Activated T-cell treated with anti-CD3 and anti-CD28 coated beads, Interleukin-2, amount 50 U/mL, for 4 hours (primary cell): ENCODE data around the gene PLA2G4E. TPM values are rescaled to one million over a fixed set of nuclear protein-coding genes. Genes with fewer than 3 reads are reported as not detected.

Experiments used
- ATAC-seq, 2 donors: fragments of 200-7000 bp; cut with Tn5 transposase; one replicate each; pipeline ENCODE4 v1.10.0; 2021
- DNase-seq: peaks from one replicate; pipeline ENCODE4 v3.0.0-alpha.2; 2020
- H3K27me3 Mint-ChIP-seq: one replicate; pipeline ENCODE4 v1.8.0; 2021; ENCODE audit warnings: low read depth, mixed read lengths
- H3K36me3 Mint-ChIP-seq: one replicate; pipeline ENCODE4 v1.8.0; 2022; ENCODE audit warnings: mixed read lengths; ENCODE audit not compliant: insufficient read depth
- H3K4me1 Mint-ChIP-seq: one replicate; pipeline ENCODE4 v1.8.0; 2021; ENCODE audit warnings: low read depth, mixed read lengths
- H3K4me3 Mint-ChIP-seq: one replicate; pipeline ENCODE4 v1.8.0; 2021; ENCODE audit warnings: mild to moderate bottlenecking, moderate library complexity, mixed read lengths
- H3K9me3 Mint-ChIP-seq: one replicate; pipeline ENCODE4 v1.8.0; 2021; ENCODE audit warnings: mixed read lengths
- total RNA-seq, 3 donors: library from RNA; stranded (reverse); gene quantifications; one replicate each; pipeline ENCODE4 v1.2.1, GENCODE V29; 2021

PLA2G4E gene
- total RNA-seq, 3 donors from 2014 or later, result not detected

DNA sequence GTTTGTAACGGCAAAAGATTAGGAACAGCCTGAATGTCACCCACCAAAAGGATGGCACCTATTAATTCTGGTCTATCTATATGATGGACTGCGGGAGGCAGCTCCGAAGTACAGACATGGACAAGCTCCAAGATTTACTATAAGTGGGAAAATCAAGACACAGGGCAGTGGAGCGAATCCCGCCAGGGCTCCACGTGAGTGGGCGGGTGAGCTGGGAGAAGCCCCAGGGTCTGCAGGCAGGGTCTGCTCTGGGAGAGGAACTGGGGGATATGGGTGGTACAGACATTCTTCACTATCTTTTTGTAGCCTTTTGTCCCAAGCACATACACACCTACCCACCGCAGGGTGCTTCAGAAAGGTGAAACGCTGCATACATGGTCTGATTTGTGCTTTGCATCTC is 88.7 kb downstream of the PLA2G4E start:
- peaks cover 10% of the 10 kb centered on the region for H3K36me3 Mint-ChIP-seq
- DNase-seq, result no peak
- H3K27me3 Mint-ChIP-seq, result no peaks in the 10 kb centered on the region
- no peak overlapping the region for H3K4me3 Mint-ChIP-seq
- H3K4me1 Mint-ChIP-seq, result peaks cover 63% of the 10 kb centered on the region
- peaks cover 4% of the 10 kb centered on the region for H3K9me3 Mint-ChIP-seq
- ATAC-seq, result no peak

Other genes with a start within 250 kb of the PLA2G4E start
- gene MAPKBP1, start 246.6 kb downstream of the PLA2G4E start, total RNA-seq, result 10 to 100 TPM; 21.9 to 23.3 (median 22.5) TPM
- gene JMJD7, start 192.9 kb downstream of the PLA2G4E start, total RNA-seq, result 10 to 100 TPM in 1 of 3 donors, 1 to 10 TPM in 2; 8.4 to 11.7 (median 8.8) TPM
- gene PLA2G4B, start 182.2 kb downstream of the PLA2G4E start, total RNA-seq, result 1 to 10 TPM; 3.6 to 5.5 (median 4.9) TPM
- under 1 TPM; 0.16 to 0.69 (median 0.46) TPM for gene SPTBN5, start 127.0 kb downstream of the PLA2G4E start, total RNA-seq
- 10 to 100 TPM; 25.7 to 33.8 (median 27.6) TPM for gene EHD4, start 48.5 kb downstream of the PLA2G4E start, total RNA-seq
- gene PLA2G4D, start 73.5 kb upstream of the PLA2G4E start, total RNA-seq, result not detected
- gene PLA2G4F, start 135.6 kb upstream of the PLA2G4E start, total RNA-seq, result under 1 TPM in 1 of 3 donors, not detected in 2; 0.30 TPM
- 10 to 100 TPM; 37.2 to 45.6 (median 41.6) TPM for gene VPS39, start 187.3 kb upstream of the PLA2G4E start, total RNA-seq